Activated effector memory CD4-positive, alpha-beta T cell treated with anti-CD3 and anti-CD28 coated beads, Interleukin-2, amount 50 U/mL, for 16 hours (primary cell): ENCODE data around the gene BFAR.
"Not testable (repeated sequence)": the region's sequence is repeated elsewhere in the genome, so short reads cannot be mapped to it uniquely, and the experiment has no call there.

Experiments
- DNase-seq: peaks from one replicate; pipeline ENCODE4 v3.0.0-alpha.2; 2020

BFAR gene

GRCh38 chr16:14701859-14702258, 69.1 kb downstream of the BFAR start:
- DNase-seq = not testable (repeated sequence)

GRCh38 chr16:14702672-14703071, 69.9 kb downstream of the BFAR start:
- not testable (repeated sequence) for DNase-seq

GRCh38 chr16:14703156-14704011, 70.6 kb downstream of the BFAR start, which contains the start of gene NPIPA3:
NPIPA3 (plus strand) TSS chr16:14703411; CDS start chr16:14708944, 5,533 bp downstream.
- DNase-seq = not testable (repeated sequence)
